H9 (cell line): ENCODE measurements around the gene RILPL1. TPM values are rescaled to one million over a fixed set of nuclear protein-coding genes. Genes with fewer than 3 reads are reported as not detected.
A peak's percentile ranks its signal among the peaks of the same experiment; 100 is the strongest.

ENCODE experiments used
- DNase-seq: peaks from one replicate; pipeline ENCODE4 v3.0.0-alpha.2; 2017
- H2AFZ ChIP-seq: one replicate; pipeline ENCODE4 v1.6.1; 2013; ENCODE audit warnings: mild to moderate bottlenecking, low read length, control low read depth, moderate library complexity
- H2AK5ac ChIP-seq: 2 replicates; pipeline ENCODE4 v1.6.1; 2013; ENCODE audit warnings: low read length, control low read depth, mixed read lengths; ENCODE audit not compliant: insufficient read length
- H2BK120ac ChIP-seq: one replicate; pipeline ENCODE4 v1.6.1; 2013; ENCODE audit warnings: low read depth, mild to moderate bottlenecking, low read length, control low read depth, inconsistent platforms; ENCODE audit not compliant: poor library complexity, severe bottlenecking
- H2BK12ac ChIP-seq: 2 replicates; pipeline ENCODE4 v1.6.1; 2013; ENCODE audit warnings: low read length, control low read depth, mixed read lengths, low read depth; ENCODE audit not compliant: insufficient read length
- H2BK15ac ChIP-seq: 2 replicates; pipeline ENCODE4 v1.6.1; 2013; ENCODE audit warnings: low read depth, low read length, control low read depth
- H2BK20ac ChIP-seq: one replicate; pipeline ENCODE4 v1.6.1; 2013; ENCODE audit warnings: low read depth, mild to moderate bottlenecking, low read length, control low read depth, inconsistent platforms; ENCODE audit not compliant: poor library complexity, severe bottlenecking
- H2BK5ac ChIP-seq: 2 replicates; pipeline ENCODE4 v1.6.1; 2013; ENCODE audit warnings: low read length, control low read depth, mixed read lengths; ENCODE audit not compliant: insufficient read length
- H3K14ac ChIP-seq: 2 replicates; pipeline ENCODE4 v1.6.1; 2013; ENCODE audit warnings: low read length, control low read depth; ENCODE audit not compliant: insufficient read depth
- H3K18ac ChIP-seq: 2 replicates; pipeline ENCODE4 v1.6.1; 2013; ENCODE audit warnings: low read depth, mild to moderate bottlenecking, mixed read lengths, low read length, control low read depth; ENCODE audit not compliant: insufficient read length
- H3K23ac ChIP-seq: 2 replicates; pipeline ENCODE4 v1.6.1; 2013; ENCODE audit warnings: low read length, control low read depth, mixed read lengths, low read depth; ENCODE audit not compliant: insufficient read length
- H3K23me2 ChIP-seq: 2 replicates; pipeline ENCODE4 v1.6.1; 2013; ENCODE audit warnings: low read depth, mild to moderate bottlenecking, mixed read lengths, low read length, control low read depth; ENCODE audit not compliant: insufficient read length, poor library complexity, severe bottlenecking
- H3K27ac ChIP-seq: 2 replicates; pipeline ENCODE4 v1.5.1; 2013; ENCODE audit warnings: low read length, control low read depth, mixed read lengths, low read depth; ENCODE audit not compliant: insufficient read length
- H3K27me3 ChIP-seq: 2 replicates; pipeline ENCODE4 v1.6.1; 2013; ENCODE audit warnings: low read length, control low read depth, inconsistent platforms; ENCODE audit not compliant: insufficient read depth
- H3K4ac ChIP-seq: 2 replicates; pipeline ENCODE4 v1.6.1; 2013; ENCODE audit warnings: low read depth, mild to moderate bottlenecking, control low read depth, inconsistent platforms, low read length, moderate library complexity
- H3K4me1 ChIP-seq: 2 replicates; pipeline ENCODE4 v1.6.1; 2013; ENCODE audit warnings: low read length, control low read depth, inconsistent platforms; ENCODE audit not compliant: insufficient read depth
- H3K4me2 ChIP-seq: 2 replicates; pipeline ENCODE4 v1.6.1; 2013; ENCODE audit warnings: low read length, control low read depth, mixed read lengths; ENCODE audit not compliant: insufficient read length, insufficient read depth
- H3K56ac ChIP-seq: 2 replicates; pipeline ENCODE4 v1.6.1; 2013; ENCODE audit warnings: low read depth, mild to moderate bottlenecking, mixed read lengths, low read length, control low read depth; ENCODE audit not compliant: insufficient read length
- H3K79me1 ChIP-seq: 2 replicates; pipeline ENCODE4 v1.6.1; 2013; ENCODE audit warnings: low read depth, mild to moderate bottlenecking, moderate library complexity, low read length, control low read depth, inconsistent platforms; ENCODE audit not compliant: insufficient read depth, poor library complexity, severe bottlenecking
- H3K79me2 ChIP-seq: 2 replicates; pipeline ENCODE4 v1.6.1; 2013; ENCODE audit warnings: low read length, control low read depth, inconsistent platforms; ENCODE audit not compliant: insufficient read depth
- H3K9ac ChIP-seq: 2 replicates; pipeline ENCODE4 v1.6.1; 2013; ENCODE audit warnings: low read length, control low read depth, mixed read lengths; ENCODE audit not compliant: insufficient read length; ENCODE audit errors: extremely low read depth
- H3K9me3 ChIP-seq: one replicate; pipeline ENCODE4 v1.6.1; 2013; ENCODE audit warnings: low read depth, low read length, inconsistent platforms; ENCODE audit not compliant: control insufficient read depth
- H3T11ph ChIP-seq: one replicate; pipeline ENCODE4 v1.6.1; 2013; ENCODE audit warnings: mild to moderate bottlenecking, low read length, control low read depth, inconsistent platforms
- H4K20me1 ChIP-seq: one replicate; pipeline ENCODE4 v1.6.1; 2013; ENCODE audit not compliant: control insufficient read depth, insufficient read length, insufficient read depth
- H4K5ac ChIP-seq: 2 replicates; pipeline ENCODE4 v1.6.1; 2013; ENCODE audit warnings: low read depth, mild to moderate bottlenecking, mixed read lengths, low read length, control low read depth; ENCODE audit not compliant: insufficient read length
- H4K8ac ChIP-seq: replicated peaks from 2 replicates; pipeline ENCODE4 v1.6.1; 2013; ENCODE audit warnings: low read length, control low read depth, mixed read lengths, low read depth; ENCODE audit not compliant: insufficient read length
- H4K91ac ChIP-seq: 2 replicates; pipeline ENCODE4 v1.6.1; 2013; ENCODE audit warnings: low read depth, mild to moderate bottlenecking, moderate library complexity, mixed read lengths, low read length, control low read depth; ENCODE audit not compliant: insufficient read length
- H3K27ac Mint-ChIP-seq, 3 experiments: 2 replicates in 2 of 3; 3 replicates in 1 of 3; pipeline ENCODE4 v1.8.0; 2020 to 2021; ENCODE audit warnings: mixed read lengths in 3 of 3, mild to moderate bottlenecking in 1 of 3, moderate library complexity in 1 of 3
- H3K27me3 Mint-ChIP-seq: 2 replicates; pipeline ENCODE4 v1.8.0; 2021; ENCODE audit warnings: low read depth, mild to moderate bottlenecking, moderate library complexity, mixed read lengths
- H3K36me3 Mint-ChIP-seq, 3 experiments: 2 replicates in 2 of 3; 3 replicates in 1 of 3; pipeline ENCODE4 v1.8.0; 2020 to 2021; ENCODE audit warnings: low read depth in 3 of 3, mixed read lengths in 3 of 3; ENCODE audit not compliant: insufficient read depth in 1 of 3
- H3K4me1 Mint-ChIP-seq, 2 experiments: 2 replicates each; pipeline ENCODE4 v1.8.0; 2020; ENCODE audit warnings: mixed read lengths in 2 of 2
- H3K4me3 Mint-ChIP-seq, 2 experiments: 2 replicates in 1 of 2; 3 replicates in 1 of 2; pipeline ENCODE4 v1.8.0; 2020 to 2021; ENCODE audit warnings: mild to moderate bottlenecking in 2 of 2, mixed read lengths in 2 of 2, moderate library complexity in 1 of 2
- H3K9me3 Mint-ChIP-seq, 2 experiments: 2 replicates in 1 of 2; 3 replicates in 1 of 2; pipeline ENCODE4 v1.8.0; 2020; ENCODE audit warnings: mild to moderate bottlenecking in 2 of 2, mixed read lengths in 2 of 2, moderate library complexity in 1 of 2
- CTCF ChIP-seq: fragments of 200-600 bp; sonication (generic); conservative IDR thresholded peaks from 3 replicates; pipeline ENCODE4 v1.8.0; 2021; ENCODE audit warnings: antibody characterized with exemption, mild to moderate bottlenecking
- WGBS: extraction: QIAGEN DNeasy Blood & Tissue Kit; methylation state at CpG from one replicate; pipeline ENCODE4 v1.1.7; 2013; ENCODE audit warnings: missing lambda C conversion rate, low lambda C conversion rate, mixed read lengths; ENCODE audit not compliant: insufficient read length; ENCODE audit errors: extremely low coverage; 5-methylcytosine and 5-hydroxymethylcytosine counted together
- total RNA-seq: library from RNA; stranded (reverse); gene quantifications from 2 replicates; pipeline ENCODE4 v1.2.1, GENCODE V29; 2021

The RILPL1 gene
- total RNA-seq, 1 experiment from 2014 or later: 8.1 TPM

DNA sequence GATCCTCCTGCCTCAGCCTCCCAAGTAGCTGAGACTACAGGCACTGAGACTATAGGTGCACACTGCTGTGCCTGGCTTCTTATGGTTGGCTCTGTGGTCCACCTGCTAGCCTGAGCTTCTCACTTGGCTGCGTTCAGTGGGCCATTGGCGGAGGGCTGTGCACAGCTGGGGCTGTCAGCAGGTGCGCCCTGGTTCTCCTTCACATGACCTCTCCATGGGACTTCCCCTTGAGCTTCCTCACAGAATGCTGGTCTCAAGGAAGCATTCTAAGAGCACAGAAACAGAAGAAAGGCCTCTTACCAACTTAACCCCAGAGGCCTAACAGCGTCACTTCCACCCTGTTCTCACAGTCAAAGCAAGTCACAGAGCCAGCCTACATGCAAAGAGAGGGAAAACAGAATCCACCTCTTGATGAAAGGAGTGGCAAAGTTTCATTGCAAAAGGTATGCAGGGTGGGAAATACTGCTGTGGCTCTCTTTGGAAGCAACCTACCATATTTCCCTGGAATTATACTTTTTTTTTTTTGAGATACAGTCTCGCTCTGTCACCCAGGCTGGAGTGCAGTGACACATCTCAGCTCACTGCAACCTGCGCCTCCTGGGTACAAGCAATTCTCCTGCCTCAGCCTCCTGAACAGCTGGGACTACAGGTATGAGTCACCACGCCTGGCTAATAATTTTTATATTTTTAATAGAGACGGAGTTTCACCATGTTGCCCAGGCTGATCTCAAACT is 106.3 kb downstream of the RILPL1 start:
- Histone ChIP-seq H3K56ac (no peak overlapping the region), H4K8ac (no peak overlapping the region), H2AK5ac (no peak overlapping the region), H3K23me2 (no peaks in the 10 kb centered on the region), H3K4me2 (no peak overlapping the region), H4K20me1 (no peaks in the 10 kb centered on the region), H2BK120ac (no peak overlapping the region), H3K79me2 (no peaks in the 10 kb centered on the region), H2BK15ac (no peak overlapping the region), H4K91ac (no peak overlapping the region), H3K4ac (no peak overlapping the region), H3T11ph (no peak overlapping the region), H2BK12ac (no peak overlapping the region), H3K14ac (no peak overlapping the region), H3K79me1 (no peaks in the 10 kb centered on the region), H3K27ac (no peak overlapping the region), H3K9ac (no peak overlapping the region), H3K27me3 (no peaks in the 10 kb centered on the region), H3K9me3 (no peaks in the 10 kb centered on the region), H4K5ac (peak overlapping the region; percentile 83), H3K4me1 (no peaks in the 10 kb centered on the region), H2AFZ (no peak overlapping the region), H2BK20ac (no peak overlapping the region), H2BK5ac (no peak overlapping the region), H3K23ac (no peak overlapping the region), H3K18ac (no peak overlapping the region)
- Mint-ChIP-seq H3K27ac (no peak overlapping the region; a peak in 1 of 7 replicates), H3K27me3 (peaks cover 1% of the 10 kb centered on the region), H3K4me3 (no peak overlapping the region), H3K36me3 (peaks cover 0 to 3% (median 0%) of the 10 kb centered on the region in 3 experiments; a peak in 1 of 7 replicates), H3K9me3 (peaks cover 8 to 12% of the 10 kb centered on the region in 2 experiments), H3K4me1 (no peaks in the 10 kb centered on the region)
- DNase-seq: no peak
- TF ChIP-seq CTCF: no peak
- WGBS: no CpG with 5 or more reads among the region's 8 CpGs
